Lower leg skin (tissue), 3 donors: ENCODE data around the gene VSIR.

Experiments used
- POLR2A ChIP-seq, 2 donors: fragments of 450-650 bp; IDR thresholded peaks; one replicate each; pipeline ENCODE4 v1.6.1; 2016 to 2017; ENCODE audit warnings: antibody characterized with exemption in 2 of 2, mild to moderate bottlenecking in 1 of 2, moderate library complexity in 1 of 2
- TF ChIP-seq, protein P1 (sequence below), 3 donors: fragments of 450-650 bp; IDR thresholded peaks; one replicate each; pipeline ENCODE4 v1.5.1; 2016; ENCODE audit warnings: antibody characterized with exemption in 3 of 3, mild to moderate bottlenecking in 3 of 3, moderate library complexity in 2 of 3

- TF ChIP-seq, protein P1, sequence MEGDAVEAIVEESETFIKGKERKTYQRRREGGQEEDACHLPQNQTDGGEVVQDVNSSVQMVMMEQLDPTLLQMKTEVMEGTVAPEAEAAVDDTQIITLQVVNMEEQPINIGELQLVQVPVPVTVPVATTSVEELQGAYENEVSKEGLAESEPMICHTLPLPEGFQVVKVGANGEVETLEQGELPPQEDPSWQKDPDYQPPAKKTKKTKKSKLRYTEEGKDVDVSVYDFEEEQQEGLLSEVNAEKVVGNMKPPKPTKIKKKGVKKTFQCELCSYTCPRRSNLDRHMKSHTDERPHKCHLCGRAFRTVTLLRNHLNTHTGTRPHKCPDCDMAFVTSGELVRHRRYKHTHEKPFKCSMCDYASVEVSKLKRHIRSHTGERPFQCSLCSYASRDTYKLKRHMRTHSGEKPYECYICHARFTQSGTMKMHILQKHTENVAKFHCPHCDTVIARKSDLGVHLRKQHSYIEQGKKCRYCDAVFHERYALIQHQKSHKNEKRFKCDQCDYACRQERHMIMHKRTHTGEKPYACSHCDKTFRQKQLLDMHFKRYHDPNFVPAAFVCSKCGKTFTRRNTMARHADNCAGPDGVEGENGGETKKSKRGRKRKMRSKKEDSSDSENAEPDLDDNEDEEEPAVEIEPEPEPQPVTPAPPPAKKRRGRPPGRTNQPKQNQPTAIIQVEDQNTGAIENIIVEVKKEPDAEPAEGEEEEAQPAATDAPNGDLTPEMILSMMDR (IDR thresholded peaks at IDR 0.05) = no peak
- TF ChIP-seq POLR2A (IDR thresholded peaks at IDR 0.05) = no peak
Observed at GRCh38 chr10:71774916-71775702, 1.8 kb upstream of the VSIR start.
